ENCODE measurements around the gene SLCO1A2. TPM values are rescaled to one million over a fixed set of nuclear protein-coding genes. Genes with fewer than 3 reads are reported as not detected.

The SLCO1A2 gene
- total and polyA plus RNA-seq, 2 of the 8 experiments (the other 6 are each of a cell fraction or from before 2014, with no cell fraction given): 2.9 to 5.1 TPM

GRCh38 chr12:21296348-21296747 lies 38.4 kb downstream of the SLCO1A2 start (continued):
- TF ChIP-seq CHD7 (IDR thresholded peaks at IDR 0.05; ENCODE audit: insufficient replicate concordance, low read length): no peak
- no peak for TF ChIP-seq SAP30 (IDR thresholded peaks at IDR 0.05; ENCODE audit: insufficient read depth, insufficient replicate concordance, low read length)
- TF ChIP-seq GABPA (IDR thresholded peaks at IDR 0.05; ENCODE audit: borderline replicate concordance, insufficient read depth, low read length): no peak
- no peak for TF ChIP-seq POLR2AphosphoS5 (IDR thresholded peaks at IDR 0.05; ENCODE audit: low read depth, low read length)
- TF ChIP-seq SIN3A (conservative IDR thresholded peaks at IDR 0.05 in 1 of 2, IDR thresholded peaks at IDR 0.05 in 1 of 2; ENCODE audit: low read depth in 1 of 2, low read length in 2 of 2): no peak
- TF ChIP-seq RAD21 (IDR thresholded peaks at IDR 0.05 in 1 of 2, conservative IDR thresholded peaks at IDR 0.05 in 1 of 2; ENCODE audit: low read depth in 2 of 2, low read length in 2 of 2): no peak
- no peak for TF ChIP-seq EP300 (IDR thresholded peaks at IDR 0.05; ENCODE audit: borderline replicate concordance in 1 of 2, low read depth in 2 of 2, low read length in 2 of 2)
- TF ChIP-seq MAFK (IDR thresholded peaks at IDR 0.05; ENCODE audit: low read depth, low read length): no peak
- TF ChIP-seq BCL11A (IDR thresholded peaks at IDR 0.05; ENCODE audit: low read depth in 2 of 2, low read length in 2 of 2): no peak
- TF ChIP-seq GTF2F1 (IDR thresholded peaks at IDR 0.05; ENCODE audit: borderline replicate concordance, low read depth, low read length): no peak
- no peak for TF ChIP-seq SIX5 (IDR thresholded peaks at IDR 0.05; ENCODE audit: low read depth, low read length)

All from H1 (cell line).